NCI-H1436 (cell line): ENCODE results near the gene WNT8B.
A peak's percentile ranks its signal among the peaks of the same experiment; 100 is the strongest.

Source experiments
- DNase-seq: peaks from one replicate; lab custom pipeline; 2025; lab: John Stamatoyannopoulos, UW

The WNT8B gene

GRCh38 chr10:100483876-100484666 lies 21.3 kb downstream of the WNT8B start:
- DNase-seq, result no peak

- DNase-seq, result no peak
Measured at GRCh38 chr10:100485366-100485765, 22.6 kb downstream of the WNT8B start.

GRCh38 chr10:100485801-100486495 lies 23.1 kb downstream of the WNT8B start:
- no peak for DNase-seq

GRCh38 chr10:100487529-100487928 lies 24.7 kb downstream of the WNT8B start:
- DNase-seq, result no peak

- DNase-seq, result no peak
Measured at GRCh38 chr10:100489396-100489795, 26.6 kb downstream of the WNT8B start.

- no peak for DNase-seq
Measured at GRCh38 chr10:100490531-100490930, 27.7 kb downstream of the WNT8B start.

GRCh38 chr10:100496567-100496966 lies 33.8 kb downstream of the WNT8B start:
- no peak for DNase-seq

GRCh38 chr10:100498059-100498458 lies 35.2 kb downstream of the WNT8B start:
- no peak for DNase-seq

- DNase-seq, result no peak
Measured at GRCh38 chr10:100501423-100501822, 38.6 kb downstream of the WNT8B start.

GRCh38 chr10:100502926-100503494 lies 40.2 kb downstream of the WNT8B start:
- no peak for DNase-seq

- no peak for DNase-seq
Measured at GRCh38 chr10:100504096-100504495, 41.3 kb downstream of the WNT8B start.

GRCh38 chr10:100505164-100505563 lies 42.4 kb downstream of the WNT8B start:
- no peak for DNase-seq

GRCh38 chr10:100506596-100507356 lies 44.0 kb downstream of the WNT8B start:
- no peak for DNase-seq

- DNase-seq, result no peak
Measured at GRCh38 chr10:100507357-100507732, 44.5 kb downstream of the WNT8B start.

GRCh38 chr10:100508266-100508665 lies 45.5 kb downstream of the WNT8B start:
- DNase-seq, result no peak

GRCh38 chr10:100508691-100509150 lies 45.9 kb downstream of the WNT8B start:
- DNase-seq, result peak; percentile 7

GRCh38 chr10:100509241-100509840 lies 46.5 kb downstream of the WNT8B start:
- DNase-seq, result no peak

- no peak for DNase-seq
Measured at GRCh38 chr10:100510533-100511308, 47.9 kb downstream of the WNT8B start.

- no peak for DNase-seq
Measured at GRCh38 chr10:100515612-100516011, 52.8 kb downstream of the WNT8B start.

GRCh38 chr10:100516847-100517246 lies 54.0 kb downstream of the WNT8B start:
- no peak for DNase-seq

- peak; percentile 25 for DNase-seq
Measured at GRCh38 chr10:100518761-100519241, 56.0 kb downstream of the WNT8B start.
